Glomerular visceral epithelial cell (primary cell): ENCODE results near the gene SMG1.
"Not testable (repeated sequence)": the region's sequence is repeated elsewhere in the genome, so short reads cannot be mapped to it uniquely, and the experiment has no call there.

Source experiments
- DNase-seq: peaks from one replicate; pipeline ENCODE4 v3.0.0-alpha.2; 2016; ENCODE audit errors: extremely low spot score

SMG1 gene

DNA sequence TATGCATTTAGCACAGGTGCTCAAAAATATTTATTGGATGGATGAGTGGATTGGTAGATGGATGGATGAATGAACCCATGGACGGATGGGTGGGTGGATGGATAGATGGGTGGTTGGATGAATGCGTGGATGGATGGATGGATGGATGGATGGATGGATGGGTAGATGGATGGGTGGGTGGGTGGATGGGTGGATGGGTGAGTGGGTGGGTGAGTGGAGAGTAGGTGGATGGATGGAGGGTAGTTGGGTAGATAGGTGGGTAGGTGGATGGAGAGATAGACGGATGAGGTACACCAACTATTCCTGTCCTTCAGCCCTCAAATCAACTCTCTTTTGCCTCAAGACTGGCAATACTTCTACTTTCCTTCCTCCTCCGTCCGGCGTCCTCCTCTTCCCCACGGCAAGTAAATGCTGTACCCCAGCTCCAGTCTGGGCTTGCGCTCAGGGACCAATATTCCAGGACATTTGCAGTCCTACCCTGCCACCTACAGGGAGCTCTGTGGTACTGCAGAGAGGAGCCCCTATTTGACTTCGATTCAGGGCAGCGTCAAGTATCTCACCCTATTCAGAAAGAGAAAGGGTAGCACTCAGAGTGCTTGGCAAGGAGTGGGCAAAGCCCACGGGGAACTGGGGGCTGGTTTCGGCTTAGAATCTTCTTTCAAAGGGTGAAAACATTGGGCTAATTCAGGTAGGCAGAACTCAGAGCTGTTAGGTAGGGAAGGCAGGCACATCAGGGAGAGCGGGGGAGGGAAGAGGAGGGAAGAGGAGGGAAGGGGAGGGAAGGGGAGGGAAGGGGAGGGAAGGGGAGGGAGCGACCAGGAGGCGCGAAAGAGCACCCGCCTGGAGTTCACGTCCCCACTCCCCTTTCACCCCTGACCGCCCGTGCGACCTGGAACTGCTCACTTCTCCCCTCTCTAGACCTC is 166.3 kb downstream of the SMG1 start:
- DNase-seq = not testable (repeated sequence)

- not testable (repeated sequence) for DNase-seq
These were observed 168.1 kb downstream of the SMG1 start for GRCh38 chr16:18757960-18758660.

DNA sequence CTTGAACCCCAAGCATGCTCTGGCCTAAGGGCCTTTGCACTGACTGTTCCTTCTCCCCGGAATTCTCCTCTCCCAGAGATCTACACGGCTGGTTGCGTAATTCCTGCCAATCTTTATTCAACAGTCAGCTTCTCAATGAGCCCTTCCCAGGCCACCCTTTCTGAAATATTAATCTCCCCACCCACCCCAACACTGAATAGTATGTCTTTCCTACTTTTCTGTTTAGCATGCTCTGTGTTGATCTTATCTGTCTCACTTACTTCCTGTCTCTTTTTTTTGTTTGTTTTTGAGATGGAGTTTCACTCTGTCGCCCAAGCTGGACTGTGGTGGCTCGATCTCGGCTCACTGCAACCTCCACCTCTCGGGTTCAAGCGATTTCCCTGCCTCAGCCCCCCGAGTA is 169.6 kb downstream of the SMG1 start:
- not testable (repeated sequence) for DNase-seq
